GM12874 (cell line): ENCODE measurements around the gene COMMD4.

ENCODE experiments used
- TF ChIP-seq, protein P1 (sequence below): IDR thresholded peaks from 2 replicates; pipeline ENCODE4 v1.5.1; 2011; ENCODE audit warnings: low read depth, mild to moderate bottlenecking, control low read depth, low read length, moderate library complexity; ENCODE audit not compliant: insufficient read depth

COMMD4 gene

DNA sequence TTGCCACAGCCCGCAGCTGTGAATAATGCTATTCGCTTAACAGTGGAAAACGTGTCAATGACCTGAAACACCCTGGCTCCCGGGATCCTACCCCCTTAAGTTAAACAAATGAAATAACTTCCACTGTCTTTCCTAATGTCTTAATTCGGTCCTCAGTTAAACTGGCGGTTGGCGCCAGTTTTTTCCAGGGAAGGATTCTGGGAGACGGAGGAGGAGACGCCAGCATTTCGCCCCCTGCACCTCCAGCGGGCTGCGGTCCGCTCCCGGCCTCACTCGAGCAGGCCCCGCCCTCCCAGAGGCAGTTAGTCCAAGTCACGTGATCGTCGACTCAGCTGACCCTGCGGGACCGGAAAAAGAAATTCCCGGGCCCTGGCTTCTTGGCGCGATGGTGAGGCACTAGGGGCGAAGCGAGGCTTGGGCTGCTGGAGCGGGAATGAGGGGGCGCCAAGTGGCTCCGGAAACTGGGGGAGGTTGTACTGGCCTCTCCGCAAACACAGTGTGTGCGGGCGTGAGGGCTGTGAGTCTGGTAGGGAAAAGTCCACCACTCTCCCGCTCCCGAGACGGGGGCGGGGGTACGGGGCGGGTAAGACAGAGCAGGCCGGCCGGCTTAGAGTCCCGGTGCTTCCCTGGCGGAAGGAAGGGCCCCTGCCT, at the start of gene COMMD4:
TSS of gene COMMD4 (plus strand) at position 359 of the 651 bp plus-strand sequence. CDS start at position 386, 27 bp downstream.
- TF ChIP-seq, protein P1, sequence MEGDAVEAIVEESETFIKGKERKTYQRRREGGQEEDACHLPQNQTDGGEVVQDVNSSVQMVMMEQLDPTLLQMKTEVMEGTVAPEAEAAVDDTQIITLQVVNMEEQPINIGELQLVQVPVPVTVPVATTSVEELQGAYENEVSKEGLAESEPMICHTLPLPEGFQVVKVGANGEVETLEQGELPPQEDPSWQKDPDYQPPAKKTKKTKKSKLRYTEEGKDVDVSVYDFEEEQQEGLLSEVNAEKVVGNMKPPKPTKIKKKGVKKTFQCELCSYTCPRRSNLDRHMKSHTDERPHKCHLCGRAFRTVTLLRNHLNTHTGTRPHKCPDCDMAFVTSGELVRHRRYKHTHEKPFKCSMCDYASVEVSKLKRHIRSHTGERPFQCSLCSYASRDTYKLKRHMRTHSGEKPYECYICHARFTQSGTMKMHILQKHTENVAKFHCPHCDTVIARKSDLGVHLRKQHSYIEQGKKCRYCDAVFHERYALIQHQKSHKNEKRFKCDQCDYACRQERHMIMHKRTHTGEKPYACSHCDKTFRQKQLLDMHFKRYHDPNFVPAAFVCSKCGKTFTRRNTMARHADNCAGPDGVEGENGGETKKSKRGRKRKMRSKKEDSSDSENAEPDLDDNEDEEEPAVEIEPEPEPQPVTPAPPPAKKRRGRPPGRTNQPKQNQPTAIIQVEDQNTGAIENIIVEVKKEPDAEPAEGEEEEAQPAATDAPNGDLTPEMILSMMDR = no peak

DNA sequence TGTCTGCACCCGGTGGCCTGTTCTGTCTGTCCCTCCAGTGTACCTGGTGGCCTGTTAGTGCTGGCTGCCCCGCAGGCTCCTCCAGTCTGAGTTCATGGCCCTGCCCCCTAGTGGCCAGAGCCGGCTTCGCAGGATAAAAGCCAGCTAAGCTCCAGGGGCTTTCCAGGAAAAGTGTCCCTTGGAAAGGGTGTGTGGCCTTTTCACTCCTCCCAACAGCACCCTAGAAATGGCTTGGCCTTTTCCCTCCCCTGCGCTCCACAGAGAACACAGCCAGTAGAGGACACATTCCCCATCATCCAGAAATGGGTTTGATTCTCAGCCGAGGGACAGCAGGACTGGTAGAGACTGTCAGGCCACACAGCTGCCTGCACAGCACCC, 36.6 kb upstream of the COMMD4 start:
- TF ChIP-seq, protein P1 = peak; percentile 28; the same call in 1 of the 2 replicates

DNA sequence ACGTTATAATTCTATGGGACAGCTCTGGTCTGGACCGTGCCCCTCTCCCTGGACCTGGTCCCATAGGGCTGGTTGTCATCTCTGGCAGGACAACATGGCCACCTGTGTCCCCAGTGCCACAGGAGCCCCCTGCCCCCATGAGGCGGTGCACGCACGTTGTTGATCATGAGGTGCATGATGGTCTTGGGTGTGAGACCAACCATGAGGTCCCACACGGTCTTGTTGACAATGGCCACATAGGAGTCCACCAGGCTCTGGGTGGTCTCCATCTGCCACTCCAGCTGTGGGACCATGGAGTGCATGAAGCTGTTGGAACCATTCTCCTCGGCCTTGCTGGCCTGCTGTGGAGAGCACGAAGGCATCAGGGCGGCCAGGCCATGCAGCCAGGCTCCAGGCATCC, 33.5 kb upstream of the COMMD4 start:
- TF ChIP-seq, protein P1 = no peak

DNA sequence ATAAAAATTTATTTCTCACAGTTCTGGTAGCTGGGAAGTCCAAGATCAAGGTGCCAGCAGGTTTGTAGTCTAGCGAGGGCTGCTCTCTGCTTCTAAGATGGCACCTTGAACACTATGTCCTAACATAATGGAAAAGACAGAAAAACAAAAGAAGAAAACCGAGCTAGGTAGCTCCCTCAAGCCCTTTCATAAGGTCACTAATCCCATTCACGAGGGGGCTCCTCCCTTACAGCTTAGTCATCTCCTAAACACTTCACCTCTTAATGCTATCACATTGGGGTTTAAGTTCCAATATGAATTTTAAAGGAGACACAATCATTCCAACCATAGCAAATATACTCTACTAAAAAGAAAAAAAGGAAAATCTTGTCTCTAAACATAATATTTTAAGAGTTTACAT, 29.7 kb upstream of the COMMD4 start:
- TF ChIP-seq, protein P1 = no peak

DNA sequence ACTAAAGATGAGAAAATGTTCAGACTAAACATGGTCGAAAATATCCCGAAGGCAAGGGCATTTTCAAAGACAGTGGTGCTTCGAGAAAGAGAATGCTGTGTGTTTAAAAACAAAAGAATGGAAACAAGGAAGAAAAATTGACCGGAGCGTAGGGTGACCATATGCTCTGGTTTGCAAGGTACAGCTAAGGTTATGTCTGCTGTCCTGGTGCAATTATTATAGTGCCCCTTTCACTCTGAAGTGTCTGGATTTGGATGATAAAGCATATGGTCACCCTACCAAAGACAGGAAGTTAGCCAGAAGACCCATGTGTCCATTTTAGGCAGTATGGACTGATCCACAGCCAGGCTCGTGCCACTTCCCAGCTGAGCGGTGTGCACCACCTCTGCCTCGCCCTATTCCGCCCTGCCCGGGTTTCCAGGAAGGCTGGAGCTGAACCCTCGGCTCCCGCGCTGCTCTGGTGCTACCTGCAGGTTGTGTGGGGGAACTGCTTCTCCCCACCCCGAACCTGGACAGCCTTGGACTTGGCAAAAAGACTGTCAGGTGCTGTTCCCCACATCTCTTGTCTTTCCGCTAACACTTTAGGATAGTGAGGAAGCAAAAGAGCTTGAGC, 28.0 kb upstream of the COMMD4 start:
- TF ChIP-seq, protein P1 = peak; percentile 73

DNA sequence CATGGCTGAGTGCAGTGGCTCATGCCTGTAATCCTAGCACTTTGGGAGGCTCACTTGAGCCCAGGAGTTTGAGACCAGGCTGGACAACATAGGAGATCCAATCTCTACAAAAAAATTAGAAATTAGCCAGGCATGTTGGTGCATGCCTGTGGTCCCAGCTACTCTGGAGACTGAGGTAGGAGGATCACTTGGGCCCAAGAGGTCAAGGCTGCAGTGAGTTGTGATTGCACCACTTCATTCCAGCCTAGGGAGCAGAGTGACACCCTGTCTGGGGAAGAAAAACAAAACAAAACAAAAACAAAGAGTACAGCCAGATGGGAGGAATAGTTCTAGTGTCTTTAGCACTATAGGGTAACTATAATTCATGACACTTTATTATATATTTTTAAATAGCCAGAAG, 26.2 kb upstream of the COMMD4 start:
- TF ChIP-seq, protein P1 = no peak

DNA sequence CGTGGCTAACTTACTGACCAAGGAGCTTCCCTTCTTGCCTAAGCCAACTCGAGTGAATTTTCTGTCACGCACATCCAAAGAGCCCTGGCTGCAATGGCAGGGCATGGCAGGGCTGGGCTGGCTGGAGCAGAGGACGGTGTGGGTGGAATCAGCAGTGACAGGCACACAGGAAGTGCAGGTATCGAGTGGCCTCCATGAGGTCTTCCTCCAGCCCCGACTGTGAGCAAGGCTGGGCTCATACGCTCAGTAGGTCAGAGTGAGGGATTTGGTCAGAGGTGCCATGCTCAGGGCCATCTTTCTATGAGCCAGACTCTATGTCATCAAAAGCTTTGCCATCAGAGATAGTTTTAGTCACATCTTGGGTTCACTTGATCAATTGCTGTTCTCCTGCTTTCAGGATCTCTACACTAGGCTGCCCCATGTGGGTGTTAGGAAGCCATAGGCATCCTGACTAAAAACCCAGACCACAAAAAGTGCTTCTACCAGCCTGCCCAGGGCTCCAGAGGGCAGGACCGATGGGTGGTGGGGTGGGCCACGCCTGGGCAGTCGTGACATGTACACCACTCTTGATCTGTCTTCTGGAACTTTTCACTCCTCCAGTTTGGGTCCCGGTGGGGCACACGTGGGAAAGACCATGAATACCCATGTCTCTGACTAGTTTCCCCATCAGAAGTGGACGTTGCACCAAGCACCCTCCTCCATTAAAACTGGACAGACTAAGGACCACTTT, 22.6 kb upstream of the COMMD4 start:
- TF ChIP-seq, protein P1 = no peak
